Vagina (tissue), 2 donors: Measurements from ENCODE around the gene HYAL2. TPM values are rescaled to one million over a fixed set of nuclear protein-coding genes. Genes with fewer than 3 reads are reported as not detected.

Source experiments
- DNase-seq, 2 donors: peaks; one replicate each; pipeline ENCODE4 v3.0.0-alpha.2; 2017; ENCODE audit errors: extremely low spot score in 2 of 2
- H3K27ac ChIP-seq: fragments of 200-600 bp; sonication (generic); one replicate; pipeline ENCODE4 v1.5.1; 2019
- H3K27me3 ChIP-seq: fragments of 200-600 bp; sonication (generic); one replicate; pipeline ENCODE4 v1.5.1; 2019
- H3K36me3 ChIP-seq, 2 donors: fragments of 200-600 bp; sonication (generic); one replicate each; pipeline ENCODE4 v1.5.1; 2017 to 2019
- H3K4me1 ChIP-seq: fragments of 200-600 bp; sonication (generic); one replicate; pipeline ENCODE4 v1.5.1; 2019
- H3K4me3 ChIP-seq, 2 donors: fragments of 200-600 bp; sonication (generic); 1 replicate in 1 of 2; 2 replicates in 1 of 2; pipeline ENCODE4 v1.5.1; 2016 to 2019
- H3K9me3 ChIP-seq: fragments of 200-600 bp; sonication (generic); one replicate; pipeline ENCODE4 v1.5.1; 2019
- POLR2A ChIP-seq, 2 donors: fragments of 450-650 bp; IDR thresholded peaks; one replicate each; pipeline ENCODE4 v1.6.1; 2017; ENCODE audit warnings: antibody characterized with exemption in 2 of 2, mild to moderate bottlenecking in 2 of 2, moderate library complexity in 2 of 2
- POLR2AphosphoS5 ChIP-seq, 2 donors: sonication (generic); formaldehyde crosslinking; IDR thresholded peaks; one replicate each; pipeline ENCODE4 v1.9.0; 2017; ENCODE audit warnings: antibody characterized with exemption in 2 of 2, mild to moderate bottlenecking in 2 of 2, low read depth in 1 of 2; ENCODE audit not compliant: insufficient read depth in 1 of 2
- intact Hi-C: fragments of 100-400 bp; cut with DNase I; formaldehyde crosslinking; loops from one replicate; pipeline ENCODE4 v1.15.1; 2023
- total RNA-seq: library from RNA; depleted of rRNA; stranded (reverse); fragments of >200 nt; gene quantifications from one replicate; pipeline ENCODE4 v1.2.3, GENCODE V29; 2016
- TF ChIP-seq, protein P1 (sequence below), 3 experiments: fragments of 450-650 bp in 2 of 3; fragments of 200-600 bp in 1 of 3; sonication (generic) in 1 of 3; IDR thresholded peaks; one replicate each; pipeline ENCODE4 v1.5.1; 2017 to 2019; ENCODE audit warnings: antibody characterized with exemption in 3 of 3, mild to moderate bottlenecking in 2 of 3, moderate library complexity in 2 of 3

The HYAL2 gene
- total RNA-seq, 1 donor from 2014 or later, result 173 TPM

DNA sequence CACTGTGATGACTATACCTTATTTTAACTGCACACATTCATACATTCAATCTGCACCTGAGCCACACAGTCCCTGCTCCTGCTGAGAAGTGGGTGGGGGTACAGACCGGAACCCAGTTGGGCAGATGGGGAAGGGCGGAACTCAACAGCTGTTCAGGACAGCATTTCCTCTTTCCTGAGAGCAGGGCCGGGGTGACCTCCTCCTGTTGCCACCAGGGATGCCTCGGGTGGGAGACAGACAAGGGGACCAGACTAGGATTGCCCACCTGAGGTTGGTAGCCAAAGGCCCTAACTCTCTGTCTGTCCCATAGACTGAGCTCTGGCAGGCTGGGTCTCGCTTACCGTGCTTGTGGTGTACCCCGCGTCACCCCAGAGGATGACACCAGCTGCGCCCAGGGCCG lies 3.9 kb downstream of the HYAL2 start:
- DNase-seq, result no peak
- Histone ChIP-seq H3K4me1 (peaks cover 78% of the 10 kb centered on the region), H3K27me3 (no peaks in the 10 kb centered on the region), H3K4me3 (peak overlapping the region; percentile 13 to 72), H3K9me3 (no peaks in the 10 kb centered on the region), H3K27ac (peak overlapping the region; percentile 74), H3K36me3 (peaks cover 0 to 12% of the 10 kb centered on the region in 2 donors)
- intact Hi-C loops, result no loop called here
- TF ChIP-seq, protein P1, sequence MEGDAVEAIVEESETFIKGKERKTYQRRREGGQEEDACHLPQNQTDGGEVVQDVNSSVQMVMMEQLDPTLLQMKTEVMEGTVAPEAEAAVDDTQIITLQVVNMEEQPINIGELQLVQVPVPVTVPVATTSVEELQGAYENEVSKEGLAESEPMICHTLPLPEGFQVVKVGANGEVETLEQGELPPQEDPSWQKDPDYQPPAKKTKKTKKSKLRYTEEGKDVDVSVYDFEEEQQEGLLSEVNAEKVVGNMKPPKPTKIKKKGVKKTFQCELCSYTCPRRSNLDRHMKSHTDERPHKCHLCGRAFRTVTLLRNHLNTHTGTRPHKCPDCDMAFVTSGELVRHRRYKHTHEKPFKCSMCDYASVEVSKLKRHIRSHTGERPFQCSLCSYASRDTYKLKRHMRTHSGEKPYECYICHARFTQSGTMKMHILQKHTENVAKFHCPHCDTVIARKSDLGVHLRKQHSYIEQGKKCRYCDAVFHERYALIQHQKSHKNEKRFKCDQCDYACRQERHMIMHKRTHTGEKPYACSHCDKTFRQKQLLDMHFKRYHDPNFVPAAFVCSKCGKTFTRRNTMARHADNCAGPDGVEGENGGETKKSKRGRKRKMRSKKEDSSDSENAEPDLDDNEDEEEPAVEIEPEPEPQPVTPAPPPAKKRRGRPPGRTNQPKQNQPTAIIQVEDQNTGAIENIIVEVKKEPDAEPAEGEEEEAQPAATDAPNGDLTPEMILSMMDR (IDR thresholded peaks at IDR 0.05), result no peak
- TF ChIP-seq POLR2A (IDR thresholded peaks at IDR 0.05), result no peak
- no peak for TF ChIP-seq POLR2AphosphoS5 (IDR thresholded peaks at IDR 0.05; ENCODE audit: insufficient read depth in 1 of 2, low read depth in 1 of 2)

DNA sequence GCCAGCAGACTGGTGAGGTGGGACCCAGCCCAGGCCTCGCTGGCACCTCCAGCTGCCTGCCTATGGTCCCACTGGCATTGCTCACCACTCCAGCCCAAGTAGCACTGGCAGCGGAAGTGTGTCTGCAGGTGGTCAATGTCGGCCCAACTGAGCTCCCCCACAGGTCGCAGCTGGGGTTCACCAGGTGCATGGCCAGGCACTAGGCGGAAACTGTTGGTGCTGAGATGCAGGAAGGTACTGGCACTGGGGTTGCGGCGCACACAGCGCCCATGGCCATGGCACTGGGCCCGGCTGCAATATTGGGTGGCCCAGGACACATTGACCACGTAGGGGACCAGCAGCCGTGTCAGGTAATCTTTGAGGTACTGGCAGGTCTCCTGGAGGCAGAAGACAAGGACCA lies 4.4 kb downstream of the HYAL2 start:
- Histone ChIP-seq H3K9me3 (no peaks in the 10 kb centered on the region), H3K27ac (peak overlapping the region; percentile 74), H3K4me3 (peak overlapping the region; percentile 13 to 72), H3K4me1 (peaks cover 79% of the 10 kb centered on the region), H3K27me3 (no peaks in the 10 kb centered on the region), H3K36me3 (peaks cover 0 to 12% of the 10 kb centered on the region in 2 donors)
- intact Hi-C loops, result no loop called here
- TF ChIP-seq POLR2A (IDR thresholded peaks at IDR 0.05) (no peak), POLR2AphosphoS5 (IDR thresholded peaks at IDR 0.05; ENCODE audit: insufficient read depth in 1 of 2, low read depth in 1 of 2) (no peak)
- TF ChIP-seq, protein P1 (IDR thresholded peaks at IDR 0.05), result no peak
- no peak for DNase-seq

DNA sequence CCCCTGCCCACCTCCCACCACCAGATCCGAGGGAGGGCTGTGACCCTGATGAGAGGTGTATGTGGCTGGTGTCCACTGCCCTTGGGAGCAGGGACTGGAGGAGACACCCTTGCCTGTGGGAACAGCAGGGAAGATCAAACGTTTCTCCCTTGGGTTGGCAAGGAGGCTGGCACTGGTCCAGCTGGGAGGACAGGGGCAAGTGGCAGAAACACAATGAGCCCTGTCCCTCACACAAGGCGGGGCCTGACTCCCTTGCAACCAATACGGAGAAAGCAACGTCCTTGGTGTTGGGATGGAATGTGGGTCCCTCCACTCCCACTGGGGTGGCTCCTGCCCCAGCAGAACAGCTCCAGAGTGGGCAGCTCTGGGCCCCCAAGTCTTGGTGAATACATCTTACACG lies 5.2 kb downstream of the HYAL2 start:
- Histone ChIP-seq H3K36me3 (peaks cover 0 to 12% of the 10 kb centered on the region in 2 donors), H3K27me3 (no peaks in the 10 kb centered on the region), H3K27ac (peak overlapping the region; percentile 74), H3K4me3 (peak overlapping the region in 1 of 2 donors; percentile 1), H3K4me1 (peaks cover 75% of the 10 kb centered on the region), H3K9me3 (no peaks in the 10 kb centered on the region)
- no peak for DNase-seq
- TF ChIP-seq POLR2AphosphoS5 (IDR thresholded peaks at IDR 0.05; ENCODE audit: insufficient read depth in 1 of 2, low read depth in 1 of 2) (no peak), POLR2A (IDR thresholded peaks at IDR 0.05) (no peak)
- TF ChIP-seq, protein P1 (IDR thresholded peaks at IDR 0.05), result no peak
- intact Hi-C loops, result no loop called here

DNA sequence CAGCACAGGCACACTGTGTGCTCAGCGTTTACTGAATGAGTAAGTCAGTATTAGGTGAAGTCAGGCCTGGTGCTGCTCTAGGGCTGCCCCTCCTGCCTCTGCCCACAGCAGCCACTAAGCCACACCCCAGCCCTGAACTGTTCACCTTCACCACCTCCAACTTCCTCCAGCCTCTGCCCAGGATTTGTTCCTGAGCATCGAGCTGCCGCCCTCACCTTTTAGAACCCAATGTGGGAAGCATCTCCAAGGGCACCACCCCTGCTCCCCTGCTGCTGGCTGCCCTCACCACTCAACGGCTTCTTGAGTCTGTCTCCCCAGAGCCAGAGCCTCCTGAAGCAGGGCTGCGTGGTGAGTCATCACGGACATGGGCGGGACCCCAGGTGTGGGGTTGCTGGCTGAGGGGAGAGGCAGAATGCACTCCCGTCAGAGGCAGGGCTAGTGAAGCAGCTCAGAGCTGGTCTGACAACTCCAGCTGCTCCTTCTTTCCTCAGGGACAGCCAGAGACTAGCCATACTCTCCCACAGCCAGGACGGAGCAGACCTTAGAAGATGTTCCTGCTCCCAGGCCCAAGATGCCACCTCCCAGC lies 5.8 kb downstream of the HYAL2 start:
- Histone ChIP-seq H3K4me1 (peaks cover 69% of the 10 kb centered on the region), H3K9me3 (no peaks in the 10 kb centered on the region), H3K27ac (peak overlapping the region; percentile 74), H3K36me3 (peaks cover 0 to 12% of the 10 kb centered on the region in 2 donors), H3K4me3 (no peak overlapping the region), H3K27me3 (no peaks in the 10 kb centered on the region)
- TF ChIP-seq POLR2A (IDR thresholded peaks at IDR 0.05) (no peak), POLR2AphosphoS5 (IDR thresholded peaks at IDR 0.05; ENCODE audit: insufficient read depth in 1 of 2, low read depth in 1 of 2) (peak; percentile 61 to 73)
- TF ChIP-seq, protein P1 (IDR thresholded peaks at IDR 0.05), result no peak
- no peak for DNase-seq
- intact Hi-C loops, result no loop called here

DNA sequence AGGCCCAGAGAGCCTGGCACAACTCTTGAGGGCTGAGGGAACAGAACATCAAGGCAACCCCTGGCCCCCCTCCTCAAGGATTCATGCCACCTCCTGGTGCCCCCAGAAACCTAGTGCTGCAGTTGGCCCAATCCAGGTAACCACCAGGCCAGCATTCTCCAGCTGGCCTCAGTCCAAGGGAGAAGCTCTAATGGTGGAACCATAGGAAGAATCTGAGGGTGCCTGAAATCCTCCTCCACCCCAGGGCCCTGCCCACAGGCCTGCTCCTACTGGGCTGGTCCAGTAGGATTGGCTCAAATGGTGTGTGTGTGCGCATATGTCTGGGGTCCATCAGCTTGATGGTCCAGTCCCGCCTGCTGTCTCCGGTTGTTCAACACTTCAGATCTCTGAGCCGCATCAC lies 7.7 kb downstream of the HYAL2 start:
- H3K36me3 ChIP-seq, result peaks cover 0 to 12% of the 10 kb centered on the region in 2 donors
- intact Hi-C loops, result no loop called here

More for the DNA sequence above, 7.7 kb downstream of the HYAL2 start:
- DNase-seq, result no peak
- Histone ChIP-seq H3K27me3 (no peaks in the 10 kb centered on the region), H3K27ac (peak overlapping the region; percentile 63), H3K9me3 (no peaks in the 10 kb centered on the region), H3K4me1 (peaks cover 59% of the 10 kb centered on the region), H3K4me3 (no peak overlapping the region)
- TF ChIP-seq POLR2A (IDR thresholded peaks at IDR 0.05), result no peak
- peak in 1 of 2 donors; percentile 4 for TF ChIP-seq POLR2AphosphoS5 (IDR thresholded peaks at IDR 0.05; ENCODE audit: insufficient read depth in 1 of 2, low read depth in 1 of 2)
